Measurements from ENCODE around the gene CPE. TPM values are rescaled to one million over a fixed set of nuclear protein-coding genes. Genes with fewer than 3 reads are reported as not detected.

The CPE gene
- total RNA-seq, 1 experiment from 2014 or later: 0.92 TPM

GRCh38 chr4:165474784-165475705 is 96.2 kb downstream of the CPE start:
- Histone ChIP-seq H3K4me3 (ENCODE audit: low read depth in 2 of 2, low read length in 2 of 2) (no peak overlapping the region), H3K4me1 (ENCODE audit: control insufficient read depth, insufficient read depth, low read length) (no peaks in the 10 kb centered on the region), H3K27ac (ENCODE audit: low read length) (no peak overlapping the region), H3K36me3 (ENCODE audit: control insufficient read depth, insufficient read depth, low read length) (no peaks in the 10 kb centered on the region), H3K27me3 (ENCODE audit: control insufficient read depth, insufficient read depth, low read length) (no peaks in the 10 kb centered on the region), H3K9me3 (ENCODE audit: control insufficient read depth, insufficient read depth, low read depth, low read length) (peaks cover 11% of the 10 kb centered on the region; the same call in 1 of the 2 replicates)
- in situ Hi-C loops (cut with HindIII; ENCODE audit: low pct_unique_long_range_greater_than_20kb, low sequenced_read_pairs): no loop called here
- no peak for ATAC-seq
- TF ChIP-seq, protein P1, sequence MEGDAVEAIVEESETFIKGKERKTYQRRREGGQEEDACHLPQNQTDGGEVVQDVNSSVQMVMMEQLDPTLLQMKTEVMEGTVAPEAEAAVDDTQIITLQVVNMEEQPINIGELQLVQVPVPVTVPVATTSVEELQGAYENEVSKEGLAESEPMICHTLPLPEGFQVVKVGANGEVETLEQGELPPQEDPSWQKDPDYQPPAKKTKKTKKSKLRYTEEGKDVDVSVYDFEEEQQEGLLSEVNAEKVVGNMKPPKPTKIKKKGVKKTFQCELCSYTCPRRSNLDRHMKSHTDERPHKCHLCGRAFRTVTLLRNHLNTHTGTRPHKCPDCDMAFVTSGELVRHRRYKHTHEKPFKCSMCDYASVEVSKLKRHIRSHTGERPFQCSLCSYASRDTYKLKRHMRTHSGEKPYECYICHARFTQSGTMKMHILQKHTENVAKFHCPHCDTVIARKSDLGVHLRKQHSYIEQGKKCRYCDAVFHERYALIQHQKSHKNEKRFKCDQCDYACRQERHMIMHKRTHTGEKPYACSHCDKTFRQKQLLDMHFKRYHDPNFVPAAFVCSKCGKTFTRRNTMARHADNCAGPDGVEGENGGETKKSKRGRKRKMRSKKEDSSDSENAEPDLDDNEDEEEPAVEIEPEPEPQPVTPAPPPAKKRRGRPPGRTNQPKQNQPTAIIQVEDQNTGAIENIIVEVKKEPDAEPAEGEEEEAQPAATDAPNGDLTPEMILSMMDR (IDR thresholded peaks at IDR 0.05): no peak
- no peak for TF ChIP-seq SIN3A (IDR thresholded peaks at IDR 0.05; ENCODE audit: borderline replicate concordance, insufficient read depth, low read depth, low read length)
- no peak for TF ChIP-seq TCF7L2 (IDR thresholded peaks at IDR 0.05; ENCODE audit: low read depth, low read length)
- no peak for TF ChIP-seq POLR2AphosphoS5 (IDR thresholded peaks at IDR 0.05; ENCODE audit: low read depth, low read length)
- TF ChIP-seq REST (IDR thresholded peaks at IDR 0.05; ENCODE audit: insufficient read depth in 1 of 2, low read depth in 2 of 2, low read length in 1 of 2): no peak
- ChIA-PET CTCF (no interaction called here), POLR2A (no interaction called here)
- no peak for DNase-seq (ENCODE audit: low read depth, low spot score)
- BruUV-seq (replicated peaks): no TSS peak
- intact Hi-C loops (cut with micrococcal nuclease; ENCODE audit: unreplicated experiment): no loop called here

DNA sequence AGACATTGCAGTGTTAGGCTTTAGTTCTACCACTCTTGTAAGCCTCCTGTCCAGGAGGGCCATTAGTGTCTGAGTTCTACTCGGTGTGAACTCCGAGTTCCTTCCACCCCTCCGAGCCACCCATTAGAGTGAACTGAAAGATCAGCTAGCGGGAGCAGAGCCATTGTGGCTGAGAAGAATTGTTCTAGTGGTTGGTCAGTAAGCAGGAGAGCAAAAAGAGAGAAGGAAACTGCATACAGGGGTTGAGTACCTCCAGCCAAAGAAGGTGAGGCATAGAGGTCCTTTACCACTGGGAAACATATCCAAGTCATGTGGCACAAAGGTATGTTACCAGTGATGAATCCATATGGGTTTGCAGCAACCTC is 96.9 kb downstream of the CPE start:
- no peak overlapping the region for H3K27ac ChIP-seq (ENCODE audit: low read length)
- ChIA-PET POLR2A (no interaction called here), CTCF (no interaction called here)
- no TSS peak for BruUV-seq (replicated peaks)
- no peak overlapping the region for H3K4me3 ChIP-seq (ENCODE audit: low read depth in 2 of 2, low read length in 2 of 2)
- DNase-seq (ENCODE audit: low read depth, low spot score) (no peak), ATAC-seq (no peak)
- no peaks in the 10 kb centered on the region for H3K27me3 ChIP-seq (ENCODE audit: control insufficient read depth, insufficient read depth, low read length)
- in situ Hi-C loops (cut with HindIII; ENCODE audit: low pct_unique_long_range_greater_than_20kb, low sequenced_read_pairs): no loop called here
- H3K36me3 ChIP-seq (ENCODE audit: control insufficient read depth, insufficient read depth, low read length): no peaks in the 10 kb centered on the region
- TF ChIP-seq SIN3A (IDR thresholded peaks at IDR 0.05; ENCODE audit: borderline replicate concordance, insufficient read depth, low read depth, low read length) (no peak), TCF7L2 (IDR thresholded peaks at IDR 0.05; ENCODE audit: low read depth, low read length) (no peak), POLR2AphosphoS5 (IDR thresholded peaks at IDR 0.05; ENCODE audit: low read depth, low read length) (no peak), REST (IDR thresholded peaks at IDR 0.05; ENCODE audit: insufficient read depth in 1 of 2, low read depth in 2 of 2, low read length in 1 of 2) (no peak)
- TF ChIP-seq, protein P1 (IDR thresholded peaks at IDR 0.05): no peak
- intact Hi-C loops (cut with micrococcal nuclease; ENCODE audit: unreplicated experiment): no loop called here
- H3K9me3 ChIP-seq (ENCODE audit: control insufficient read depth, insufficient read depth, low read depth, low read length): peaks cover 11% of the 10 kb centered on the region; the same call in 1 of the 2 replicates
- no peaks in the 10 kb centered on the region for H3K4me1 ChIP-seq (ENCODE audit: control insufficient read depth, insufficient read depth, low read length)

All from Panc1 (cell line).